HCT116 (cell line): ENCODE data around the gene TBC1D19. TPM values are rescaled to one million over a fixed set of nuclear protein-coding genes. Genes with fewer than 3 reads are reported as not detected.

ENCODE experiments used
- ATAC-seq: fragments of 200-7000 bp; cut with Tn5 transposase; 2 replicates; pipeline ENCODE4 v1.9.1; 2020; ENCODE audit warnings: mild to moderate bottlenecking, moderate library complexity
- BruUV-seq: library from RNA; stranded (reverse); fragments of 400-500 nt; replicated peaks from 2 replicates; lab custom pipeline; 2021; lab: Mats Ljungman, UMichigan
- CTCF ChIA-PET: fragments of 300-600 bp; sonication (Branson Sonifier 250); formaldehyde crosslinking; loops from one replicate; lab custom pipeline; 2021; ENCODE audit warnings: antibody characterized with exemption; lab: Charles Lee
- POLR2A ChIA-PET: fragments of 300-600, 350-600 bp; sonication (Branson Sonifier 250); formaldehyde crosslinking; loops from one replicate; lab custom pipeline; 2021; ENCODE audit warnings: antibody characterized with exemption; lab: Charles Lee
- RAD21 ChIA-PET, 2 experiments: fragments of 300-600 bp; sonication (Branson Sonifier 250); formaldehyde crosslinking; loops; one replicate each; lab custom pipeline; 2023; ENCODE audit warnings: low total read pairs in 2 of 2; ENCODE audit not compliant: uncharacterized antibody in 2 of 2, unreplicated experiment in 2 of 2, low non-redundant PET in 1 of 2; lab: Charles Lee
- DNase-seq: peaks from one replicate; pipeline ENCODE4 v3.0.0-alpha.2; 2010; ENCODE audit warnings: low read depth, low spot score
- H2AFZ ChIP-seq: fragments of 200-600 bp; shearing (Covaris generic), sonication (generic); 2 replicates; pipeline ENCODE4 v1.6.1; 2017; ENCODE audit warnings: low read depth, mixed run types, mixed read lengths, antibody characterized with exemption, low read length; ENCODE audit not compliant: poor library complexity, severe bottlenecking
- H3K27ac ChIP-seq: 2 replicates; pipeline ENCODE4 v1.5.1; 2012; ENCODE audit warnings: low read depth, low read length
- H3K27me3 ChIP-seq: fragments of 200-600 bp; sonication (generic); 2 replicates; pipeline ENCODE4 v1.6.1; 2016; ENCODE audit warnings: mixed run types, low read length, mixed read lengths; ENCODE audit not compliant: insufficient read depth
- H3K36me3 ChIP-seq, 2 experiments: fragments of 200-500 bp in 1 of 2; fragments of 200-600 bp in 1 of 2; sonication (Bioruptor generic) in 1 of 2; sonication (generic) in 1 of 2; 2 replicates each; pipeline versions ENCODE4 v1.5.1 to v1.6.1; 2014 to 2016; ENCODE audit warnings: low read length in 2 of 2, inconsistent platforms in 1 of 2, mixed read lengths in 1 of 2, mixed run types in 1 of 2; ENCODE audit not compliant: insufficient read depth in 2 of 2, control insufficient read depth in 1 of 2
- H3K4me1 ChIP-seq, 2 experiments: fragments of 200-600 bp in 1 of 2; sonication (generic) in 1 of 2; 2 replicates each; pipeline versions ENCODE4 v1.5.1 to v1.6.1; 2012 to 2017; ENCODE audit warnings: low read length in 2 of 2, inconsistent platforms in 1 of 2, mild to moderate bottlenecking in 1 of 2, mixed read lengths in 1 of 2, mixed run types in 1 of 2, moderate library complexity in 1 of 2; ENCODE audit not compliant: insufficient read depth in 2 of 2, control insufficient read depth in 1 of 2
- H3K4me2 ChIP-seq: fragments of 200-600 bp; sonication (generic); 2 replicates; pipeline ENCODE4 v1.6.1; 2017; ENCODE audit warnings: mixed run types, low read length, mixed read lengths
- H3K4me3 ChIP-seq, 2 experiments: fragments of 200-600 bp in 1 of 2; sonication (generic) in 1 of 2; replicated peaks in 1 of 2; 2 replicates each; pipeline ENCODE4 v1.5.1; 2011 to 2016; ENCODE audit warnings: low read length in 2 of 2, control low read depth in 1 of 2, low read depth in 1 of 2, mild to moderate bottlenecking in 1 of 2, mixed read lengths in 1 of 2, mixed run types in 1 of 2
- H3K79me2 ChIP-seq: fragments of 200-600 bp; sonication (generic); 2 replicates; pipeline ENCODE4 v1.6.1; 2017; ENCODE audit warnings: mild to moderate bottlenecking, mixed run types, low read length, moderate library complexity, mixed read lengths; ENCODE audit not compliant: insufficient read depth
- H3K9ac ChIP-seq: fragments of 200-600 bp; sonication (generic); 2 replicates; pipeline ENCODE4 v1.6.1; 2016; ENCODE audit warnings: low read length, mixed read lengths
- H3K9me2 ChIP-seq: fragments of 200-600 bp; sonication (generic), shearing (Covaris generic); 2 replicates; pipeline ENCODE4 v1.6.1; 2017; ENCODE audit warnings: mixed run types, mild to moderate bottlenecking, moderate library complexity; ENCODE audit not compliant: insufficient read depth
- H3K9me3 ChIP-seq, 2 experiments: fragments of 200-500 bp in 1 of 2; fragments of 200-600 bp in 1 of 2; sonication (Bioruptor generic) in 1 of 2; sonication (generic) in 1 of 2; 2 replicates each; pipeline ENCODE4 v1.6.1; 2014 to 2017; ENCODE audit warnings: low read length in 2 of 2, mixed read lengths in 2 of 2, inconsistent platforms in 1 of 2, low read depth in 1 of 2, mild to moderate bottlenecking in 1 of 2, mixed run types in 1 of 2, moderate library complexity in 1 of 2; ENCODE audit not compliant: control insufficient read depth in 1 of 2, insufficient read depth in 1 of 2
- H4K20me1 ChIP-seq: fragments of 200-600 bp; sonication (generic), shearing (Covaris generic); 2 replicates; pipeline ENCODE4 v1.6.1; 2017; ENCODE audit warnings: mixed run types, mild to moderate bottlenecking, moderate library complexity; ENCODE audit not compliant: insufficient read depth
- CEBPB ChIP-seq: IDR thresholded peaks from 2 replicates; pipeline ENCODE4 v1.6.1; 2012; ENCODE audit warnings: low read depth
- CTCF ChIP-seq, 3 experiments: fragments of 200-600 bp in 1 of 3; sonication (generic) in 1 of 3; IDR thresholded peaks in 2 of 3; conservative IDR thresholded peaks in 1 of 3; 2 replicates each; pipeline ENCODE4 v1.5.1; 2012 to 2017; ENCODE audit warnings: low read depth in 2 of 3, low read length in 2 of 3, antibody characterized with exemption in 1 of 3, borderline replicate concordance in 1 of 3, control low read depth in 1 of 3, mild to moderate bottlenecking in 1 of 3, mixed read lengths in 1 of 3, mixed run types in 1 of 3, moderate library complexity in 1 of 3; ENCODE audit not compliant: insufficient read depth in 1 of 3
- EGR1 ChIP-seq: IDR thresholded peaks from 2 replicates; pipeline ENCODE4 v1.6.1; 2012; ENCODE audit warnings: low read depth
- ELF1 ChIP-seq: IDR thresholded peaks from 2 replicates; pipeline ENCODE4 v1.6.1; 2012; ENCODE audit warnings: low read depth, borderline replicate concordance
- FOSL1 ChIP-seq: IDR thresholded peaks from 2 replicates; pipeline ENCODE4 v1.6.1; 2012; ENCODE audit warnings: low read depth
- JUND ChIP-seq: IDR thresholded peaks from 2 replicates; pipeline ENCODE4 v1.6.1; 2012
- POLR2A ChIP-seq: IDR thresholded peaks from 2 replicates; pipeline ENCODE4 v1.7.0; 2011; ENCODE audit warnings: borderline replicate concordance; ENCODE audit not compliant: insufficient read depth, insufficient read length; ENCODE audit errors: extremely low read depth
- POLR2AphosphoS5 ChIP-seq: IDR thresholded peaks from 2 replicates; pipeline ENCODE4 v1.6.1; 2011; ENCODE audit warnings: mild to moderate bottlenecking, low read depth, low read length, moderate library complexity
- RAD21 ChIP-seq: IDR thresholded peaks from 2 replicates; pipeline ENCODE4 v1.6.1; 2012; ENCODE audit warnings: low read depth, mild to moderate bottlenecking
- REST ChIP-seq: IDR thresholded peaks from 2 replicates; pipeline ENCODE4 v1.6.1; 2012; ENCODE audit warnings: low read depth
- SIN3A ChIP-seq: IDR thresholded peaks from 2 replicates; pipeline ENCODE4 v1.6.1; 2012; ENCODE audit warnings: low read depth
- SP1 ChIP-seq: IDR thresholded peaks from 2 replicates; pipeline ENCODE4 v1.6.1; 2012; ENCODE audit warnings: low read depth
- TCF7L2 ChIP-seq: IDR thresholded peaks from 2 replicates; pipeline ENCODE4 v1.7.0; 2011; ENCODE audit warnings: borderline replicate concordance, inconsistent platforms; ENCODE audit not compliant: insufficient read depth, insufficient read length; ENCODE audit errors: extremely low read depth
- YY1 ChIP-seq: IDR thresholded peaks from 2 replicates; pipeline ENCODE4 v1.6.1; 2011; ENCODE audit warnings: low read length, low read depth, moderate library complexity, mild to moderate bottlenecking; ENCODE audit not compliant: insufficient replicate concordance; ENCODE audit errors: extremely low read depth
- ZFX ChIP-seq: fragments of 450-650 bp; IDR thresholded peaks from 2 replicates; pipeline ENCODE4 v1.6.1; 2017
- ZNF274 ChIP-seq: fragments of 200-500 bp; sonication (Bioruptor generic); IDR thresholded peaks from 2 replicates; pipeline ENCODE4 v1.6.1; 2014; ENCODE audit warnings: mild to moderate bottlenecking, low read depth, low read length, inconsistent platforms
- intact Hi-C: fragments of 100-400 bp; cut with micrococcal nuclease; formaldehyde crosslinking; loops from 2 replicates; pipeline ENCODE4 v1.10.0; 2022
- total RNA-seq: library from RNA; stranded (reverse); gene quantifications from one replicate; pipeline ENCODE4 v1.2.1, GENCODE V29; 2021; ENCODE audit not compliant: unreplicated experiment
- TF ChIP-seq, protein P1 (sequence below): IDR thresholded peaks from 2 replicates; pipeline ENCODE4 v1.6.1; 2011; ENCODE audit warnings: mild to moderate bottlenecking, low read length, moderate library complexity; ENCODE audit not compliant: insufficient replicate concordance; ENCODE audit errors: extremely low read depth
- TF ChIP-seq, protein P2 (sequence below): IDR thresholded peaks from 2 replicates; pipeline ENCODE4 v1.6.1; 2012

TBC1D19 gene
- total RNA-seq, 1 experiment from 2014 or later = 25.4 TPM

DNA sequence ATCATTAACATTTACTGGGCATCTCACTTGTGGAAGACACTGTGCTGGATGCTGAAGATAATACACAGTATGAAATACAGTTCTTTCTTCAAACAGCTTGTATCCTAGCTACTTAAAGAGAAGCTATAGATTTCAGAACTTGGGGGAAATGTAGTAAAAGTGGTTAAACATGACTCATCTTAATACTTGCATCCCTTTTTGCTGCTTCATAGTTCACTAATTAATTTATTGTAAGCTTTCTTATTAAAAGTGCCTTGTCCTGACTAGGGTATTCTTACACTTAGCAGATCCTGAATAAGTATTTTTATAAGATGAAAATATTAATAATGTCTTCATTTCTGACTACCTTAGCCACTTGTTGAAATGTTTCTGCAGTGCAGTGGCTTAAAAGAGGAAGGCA lies 144.0 kb downstream of the TBC1D19 start:
- Histone ChIP-seq H3K9ac (no peak overlapping the region), H3K4me3 (no peak overlapping the region), H3K27ac (no peak overlapping the region), H3K4me2 (no peak overlapping the region), H3K9me2 (no peaks in the 10 kb centered on the region), H3K79me2 (no peaks in the 10 kb centered on the region), H3K27me3 (no peaks in the 10 kb centered on the region), H3K36me3 (peaks cover 0 to 3% of the 10 kb centered on the region in 2 experiments; a peak in 1 of 4 replicates), H3K9me3 (no peaks in the 10 kb centered on the region), H3K4me1 (peaks cover 12 to 13% of the 10 kb centered on the region in 2 experiments), H2AFZ (no peak overlapping the region), H4K20me1 (no peaks in the 10 kb centered on the region)
- ATAC-seq (no peak), DNase-seq (no peak)
- ChIA-PET RAD21 (no interaction called here), CTCF (no interaction called here), POLR2A (no interaction called here)
- no TSS peak for BruUV-seq
- TF ChIP-seq JUND (no peak), EGR1 (no peak), ZNF274 (no peak), CEBPB (no peak), TCF7L2 (no peak), CTCF (IDR thresholded peaks at IDR 0.05 in 2 of 3, conservative IDR thresholded peaks at IDR 0.05 in 1 of 3; ENCODE audit: borderline replicate concordance in 1 of 3, insufficient read depth in 1 of 3, low read depth in 2 of 3, low read length in 2 of 3) (no peak), POLR2A (no peak), RAD21 (no peak), POLR2AphosphoS5 (no peak), ZFX (no peak), REST (no peak), SP1 (no peak), SIN3A (no peak), ELF1 (no peak), FOSL1 (no peak), YY1 (no peak)
- TF ChIP-seq, protein P1, sequence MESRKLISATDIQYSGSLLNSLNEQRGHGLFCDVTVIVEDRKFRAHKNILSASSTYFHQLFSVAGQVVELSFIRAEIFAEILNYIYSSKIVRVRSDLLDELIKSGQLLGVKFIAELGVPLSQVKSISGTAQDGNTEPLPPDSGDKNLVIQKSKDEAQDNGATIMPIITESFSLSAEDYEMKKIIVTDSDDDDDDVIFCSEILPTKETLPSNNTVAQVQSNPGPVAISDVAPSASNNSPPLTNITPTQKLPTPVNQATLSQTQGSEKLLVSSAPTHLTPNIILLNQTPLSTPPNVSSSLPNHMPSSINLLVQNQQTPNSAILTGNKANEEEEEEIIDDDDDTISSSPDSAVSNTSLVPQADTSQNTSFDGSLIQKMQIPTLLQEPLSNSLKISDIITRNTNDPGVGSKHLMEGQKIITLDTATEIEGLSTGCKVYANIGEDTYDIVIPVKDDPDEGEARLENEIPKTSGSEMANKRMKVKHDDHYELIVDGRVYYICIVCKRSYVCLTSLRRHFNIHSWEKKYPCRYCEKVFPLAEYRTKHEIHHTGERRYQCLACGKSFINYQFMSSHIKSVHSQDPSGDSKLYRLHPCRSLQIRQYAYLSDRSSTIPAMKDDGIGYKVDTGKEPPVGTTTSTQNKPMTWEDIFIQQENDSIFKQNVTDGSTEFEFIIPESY = no peak
- TF ChIP-seq, protein P2, sequence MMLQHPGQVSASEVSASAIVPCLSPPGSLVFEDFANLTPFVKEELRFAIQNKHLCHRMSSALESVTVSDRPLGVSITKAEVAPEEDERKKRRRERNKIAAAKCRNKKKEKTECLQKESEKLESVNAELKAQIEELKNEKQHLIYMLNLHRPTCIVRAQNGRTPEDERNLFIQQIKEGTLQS = no peak
- intact Hi-C loops = no loop called here
